Measurements from ENCODE around the gene UCK1.

UCK1 gene

GRCh38 chr9:131473891-131474290 is 57.2 kb downstream of the UCK1 start:
- FAIRE-seq (no peak), DNase-seq (ENCODE audit: insufficient read length, low spot score) (no peak)
- no peak for TF ChIP-seq CTCF (IDR thresholded peaks at IDR 0.05; ENCODE audit: insufficient read depth, missing control alignments)
